ENCODE measurements around the gene SCG3.

Gene SCG3

DNA sequence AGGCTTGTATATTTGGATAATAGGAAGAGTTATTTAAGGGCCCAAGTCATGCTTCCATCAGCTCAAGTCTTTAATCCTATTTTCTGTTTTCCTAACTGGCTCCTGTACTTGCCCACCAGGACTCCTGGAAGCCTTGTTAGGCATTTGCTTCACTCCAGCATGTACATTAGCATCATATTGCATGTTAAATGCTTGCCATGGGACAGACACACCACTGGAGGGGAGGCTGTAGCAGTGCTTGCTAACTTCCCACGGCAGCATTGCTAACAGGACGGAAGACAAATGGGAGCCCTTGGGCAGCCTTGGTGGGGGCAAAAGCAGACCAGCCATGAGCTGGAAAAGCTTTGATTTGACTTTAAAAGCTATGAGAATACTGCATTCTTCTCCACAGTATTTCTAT, 76.1 kb downstream of the SCG3 start:
- FAIRE-seq (no peak), DNase-seq (ENCODE audit: insufficient read length, low spot score) (no peak)
- no peak for TF ChIP-seq CTCF (IDR thresholded peaks at IDR 0.05; ENCODE audit: insufficient read depth, missing control alignments)

- FAIRE-seq: no peak
- no peak for TF ChIP-seq CTCF (IDR thresholded peaks at IDR 0.05; ENCODE audit: insufficient read depth, missing control alignments)
- no peak for DNase-seq (ENCODE audit: insufficient read length, low spot score)
Measured at GRCh38 chr15:51758645-51759044, 77.3 kb downstream of the SCG3 start.

DNA sequence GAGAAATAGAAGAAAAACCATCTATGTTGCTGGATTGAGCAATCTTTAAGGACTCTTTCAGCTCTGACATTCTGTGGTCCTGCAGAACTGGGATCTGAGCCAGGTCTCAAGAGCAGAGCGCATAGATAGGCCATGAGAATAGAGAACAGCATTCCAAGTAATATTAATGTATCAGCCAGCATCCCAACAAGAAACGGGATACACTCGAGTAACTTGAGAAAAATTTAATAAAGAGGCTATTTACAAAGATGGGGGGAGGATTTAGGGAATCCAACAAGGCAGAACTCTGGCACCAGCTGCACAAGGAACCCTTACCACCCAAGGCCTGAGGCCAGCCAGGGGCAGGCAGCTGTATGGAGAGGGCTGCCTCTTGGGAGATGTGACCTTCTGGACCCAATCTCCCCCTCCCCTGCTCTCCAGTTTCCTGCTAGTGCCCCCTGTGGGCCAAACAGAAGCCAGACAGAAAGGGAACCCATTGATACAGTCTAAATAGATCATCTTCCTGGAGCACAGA, 78.3 kb downstream of the SCG3 start:
- FAIRE-seq (no peak), DNase-seq (ENCODE audit: insufficient read length, low spot score) (no peak)
- no peak for TF ChIP-seq CTCF (IDR thresholded peaks at IDR 0.05; ENCODE audit: insufficient read depth, missing control alignments)

- no peak for TF ChIP-seq CTCF (IDR thresholded peaks at IDR 0.05; ENCODE audit: insufficient read depth, missing control alignments)
- FAIRE-seq: no peak
- DNase-seq (ENCODE audit: insufficient read length, low spot score): no peak
Measured at GRCh38 chr15:51760805-51761204, 79.5 kb downstream of the SCG3 start.

- TF ChIP-seq CTCF (IDR thresholded peaks at IDR 0.05; ENCODE audit: insufficient read depth, missing control alignments): no peak
- no peak for DNase-seq (ENCODE audit: insufficient read length, low spot score)
- no peak for FAIRE-seq
Measured at GRCh38 chr15:51765751-51766150, 84.4 kb downstream of the SCG3 start.

GRCh38 chr15:51766341-51766740, 85.0 kb downstream of the SCG3 start:
- FAIRE-seq (no peak), DNase-seq (ENCODE audit: insufficient read length, low spot score) (no peak)
- no peak for TF ChIP-seq CTCF (IDR thresholded peaks at IDR 0.05; ENCODE audit: insufficient read depth, missing control alignments)

DNA sequence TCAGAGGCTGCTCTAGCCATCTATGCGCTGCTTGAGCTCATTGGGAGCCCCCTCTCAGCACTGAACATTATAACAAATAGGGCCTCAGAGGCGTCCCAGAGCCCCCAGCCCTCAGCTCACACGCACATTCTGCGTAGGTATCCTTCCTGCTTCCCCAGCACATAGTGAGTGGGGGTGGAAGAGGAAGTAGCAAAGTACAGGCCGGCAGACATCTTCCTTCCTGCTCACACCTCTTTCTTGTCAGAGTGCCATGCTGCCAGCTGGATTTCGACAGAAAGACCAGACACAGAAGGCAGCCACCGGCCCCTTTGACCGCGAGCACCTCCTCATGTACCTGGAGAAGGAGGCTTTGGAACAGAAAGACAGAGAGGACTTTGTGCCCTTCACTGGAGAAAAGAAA, 86.7 kb downstream of the SCG3 start:
- no peak for DNase-seq (ENCODE audit: insufficient read length, low spot score)
- no peak for TF ChIP-seq CTCF (IDR thresholded peaks at IDR 0.05; ENCODE audit: insufficient read depth, missing control alignments)
- no peak for FAIRE-seq

Data from D721Med (cell line).